DND-41 (cell line): ENCODE measurements around the gene AXIN1.

Experiments used
- CTCF ChIP-seq: IDR thresholded peaks from 2 replicates; pipeline ENCODE4 v1.5.1; 2012; ENCODE audit warnings: borderline replicate concordance, low read length, moderate library complexity, mild to moderate bottlenecking; ENCODE audit not compliant: poor library complexity, severe bottlenecking; ENCODE audit errors: extremely low read depth
- EZH2 ChIP-seq: IDR thresholded peaks from 3 replicates; pipeline ENCODE4 v1.6.1; 2012; ENCODE audit warnings: borderline replicate concordance, low read depth, mild to moderate bottlenecking, moderate library complexity, low read length, inconsistent platforms; ENCODE audit not compliant: severe bottlenecking

GRCh38 chr16:296276-296675 lies 56.2 kb downstream of the AXIN1 start:
- TF ChIP-seq CTCF (no peak), EZH2 (no peak)
